Calu3 (cell line): Measurements from ENCODE around the gene ZEB2. TPM values are rescaled to one million over a fixed set of nuclear protein-coding genes. Genes with fewer than 3 reads are reported as not detected.
A peak's percentile ranks its signal among the peaks of the same experiment; 100 is the strongest.

Experiments
- BruUV-seq: library from RNA; stranded (reverse); fragments of 400-500 nt; replicated peaks from 2 replicates; lab custom pipeline; 2021; lab: Mats Ljungman, UMichigan
- CTCF ChIA-PET: fragments of 300-600 bp; sonication (Branson Sonifier 250); formaldehyde crosslinking; loops from one replicate; lab custom pipeline; 2022; ENCODE audit warnings: antibody characterized with exemption; lab: Charles Lee
- DNase-seq: peaks from one replicate; pipeline ENCODE4 v3.0.0; 2022
- H3K27ac Mint-ChIP-seq: one replicate; pipeline ENCODE4 v1.8.0; 2022; ENCODE audit warnings: mixed read lengths; ENCODE audit not compliant: unreplicated experiment
- H3K27me3 Mint-ChIP-seq: one replicate; pipeline ENCODE4 v1.8.0; 2022; ENCODE audit warnings: mixed read lengths; ENCODE audit not compliant: unreplicated experiment
- H3K36me3 Mint-ChIP-seq: one replicate; pipeline ENCODE4 v1.8.0; 2022; ENCODE audit warnings: mild to moderate bottlenecking, moderate library complexity, mixed read lengths; ENCODE audit not compliant: insufficient read depth, unreplicated experiment
- H3K4me1 Mint-ChIP-seq: one replicate; pipeline ENCODE4 v1.8.0; 2022; ENCODE audit warnings: mild to moderate bottlenecking, low read depth, mixed read lengths; ENCODE audit not compliant: unreplicated experiment
- H3K4me3 Mint-ChIP-seq: one replicate; pipeline ENCODE4 v1.8.0; 2022; ENCODE audit warnings: mild to moderate bottlenecking, low read depth, moderate library complexity, mixed read lengths; ENCODE audit not compliant: unreplicated experiment
- H3K9me3 Mint-ChIP-seq: one replicate; pipeline ENCODE4 v1.8.0; 2022; ENCODE audit warnings: low read depth, mixed read lengths; ENCODE audit not compliant: unreplicated experiment
- intact Hi-C: fragments of 100-400 bp; cut with micrococcal nuclease; formaldehyde crosslinking; loops from one replicate; pipeline ENCODE4 v1.10.0; 2022; ENCODE audit not compliant: unreplicated experiment
- total RNA-seq: library from RNA; stranded (reverse); gene quantifications from 2 replicates; pipeline ENCODE4 v1.2.3, GENCODE V29; 2022
- TF ChIP-seq, protein P1 (sequence below): fragments of 200-600 bp; IDR thresholded peaks from one replicate; pipeline ENCODE4 v1.8.0; 2022; ENCODE audit warnings: antibody characterized with exemption; ENCODE audit not compliant: unreplicated experiment

ZEB2 gene
- total RNA-seq, 1 experiment from 2014 or later, result 0.97 TPM

DNA sequence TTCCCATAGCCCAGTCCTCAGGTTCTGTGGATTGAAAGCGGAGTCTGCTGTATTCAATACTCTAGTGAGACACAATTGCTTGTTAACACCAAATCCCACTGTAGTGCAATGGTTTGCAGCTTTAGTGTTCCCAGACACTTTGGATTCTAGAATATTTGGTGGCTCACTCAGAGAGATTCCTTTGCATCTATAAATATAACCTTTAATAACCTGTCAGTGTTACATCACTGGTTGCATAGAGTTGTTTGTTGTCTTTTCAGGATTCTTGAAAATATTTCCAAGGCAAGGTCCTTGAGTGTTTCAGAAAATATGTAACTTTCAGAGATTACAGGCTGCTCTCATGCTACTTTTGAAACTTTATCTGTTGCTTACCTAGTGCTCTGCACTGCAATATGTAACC lies 157.5 kb downstream of the ZEB2 start:
- Mint-ChIP-seq H3K27me3 (no peaks in the 10 kb centered on the region), H3K9me3 (no peaks in the 10 kb centered on the region), H3K4me3 (no peak overlapping the region), H3K4me1 (peaks cover 35% of the 10 kb centered on the region), H3K27ac (no peak overlapping the region), H3K36me3 (no peaks in the 10 kb centered on the region)
- DNase-seq, result no peak
- CTCF ChIA-PET, result interaction anchor here (1.1 kb wide), 1 partner anchor 38 kb away, joined by 3 read pairs; no protein-coding TSS in a partner anchor
- intact Hi-C loops, result no loop called here
- TF ChIP-seq, protein P1, sequence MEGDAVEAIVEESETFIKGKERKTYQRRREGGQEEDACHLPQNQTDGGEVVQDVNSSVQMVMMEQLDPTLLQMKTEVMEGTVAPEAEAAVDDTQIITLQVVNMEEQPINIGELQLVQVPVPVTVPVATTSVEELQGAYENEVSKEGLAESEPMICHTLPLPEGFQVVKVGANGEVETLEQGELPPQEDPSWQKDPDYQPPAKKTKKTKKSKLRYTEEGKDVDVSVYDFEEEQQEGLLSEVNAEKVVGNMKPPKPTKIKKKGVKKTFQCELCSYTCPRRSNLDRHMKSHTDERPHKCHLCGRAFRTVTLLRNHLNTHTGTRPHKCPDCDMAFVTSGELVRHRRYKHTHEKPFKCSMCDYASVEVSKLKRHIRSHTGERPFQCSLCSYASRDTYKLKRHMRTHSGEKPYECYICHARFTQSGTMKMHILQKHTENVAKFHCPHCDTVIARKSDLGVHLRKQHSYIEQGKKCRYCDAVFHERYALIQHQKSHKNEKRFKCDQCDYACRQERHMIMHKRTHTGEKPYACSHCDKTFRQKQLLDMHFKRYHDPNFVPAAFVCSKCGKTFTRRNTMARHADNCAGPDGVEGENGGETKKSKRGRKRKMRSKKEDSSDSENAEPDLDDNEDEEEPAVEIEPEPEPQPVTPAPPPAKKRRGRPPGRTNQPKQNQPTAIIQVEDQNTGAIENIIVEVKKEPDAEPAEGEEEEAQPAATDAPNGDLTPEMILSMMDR, result no peak
- no TSS peak for BruUV-seq

DNA sequence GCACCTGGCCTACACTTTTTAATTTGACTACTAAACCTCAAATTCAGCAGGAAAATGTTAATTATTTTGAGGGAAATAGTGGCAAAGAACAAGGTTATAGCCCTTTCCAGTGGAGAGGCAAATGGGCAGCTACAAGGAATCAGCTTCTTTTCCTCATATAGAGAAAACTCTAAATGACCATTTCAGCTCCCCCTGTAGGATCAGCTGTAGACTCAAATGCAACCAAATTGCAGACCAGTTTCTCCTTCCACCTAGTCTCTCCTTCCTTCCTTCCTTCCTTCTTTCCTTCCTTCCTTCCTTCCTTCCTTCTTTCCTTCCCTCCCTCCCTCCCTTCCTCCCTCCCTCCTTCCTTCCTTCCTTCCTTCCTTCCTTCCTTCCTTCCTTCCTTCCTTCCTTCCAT lies 158.2 kb downstream of the ZEB2 start:
- peaks cover 42% of the 10 kb centered on the region for H3K4me1 Mint-ChIP-seq
- intact Hi-C loops, result no loop called here
- no peak for DNase-seq
- no peak overlapping the region for H3K4me3 Mint-ChIP-seq
- TF ChIP-seq, protein P1, result no peak
- H3K36me3 Mint-ChIP-seq, result no peaks in the 10 kb centered on the region
- no peaks in the 10 kb centered on the region for H3K27me3 Mint-ChIP-seq
- no peak overlapping the region for H3K27ac Mint-ChIP-seq
- no peaks in the 10 kb centered on the region for H3K9me3 Mint-ChIP-seq
- no TSS peak for BruUV-seq
- CTCF ChIA-PET, result interaction anchor here (0.6 to 1.1 kb wide), 2 partner anchors 17 to 37 kb away, joined by 3 read pairs; no protein-coding TSS in a partner anchor

DNA sequence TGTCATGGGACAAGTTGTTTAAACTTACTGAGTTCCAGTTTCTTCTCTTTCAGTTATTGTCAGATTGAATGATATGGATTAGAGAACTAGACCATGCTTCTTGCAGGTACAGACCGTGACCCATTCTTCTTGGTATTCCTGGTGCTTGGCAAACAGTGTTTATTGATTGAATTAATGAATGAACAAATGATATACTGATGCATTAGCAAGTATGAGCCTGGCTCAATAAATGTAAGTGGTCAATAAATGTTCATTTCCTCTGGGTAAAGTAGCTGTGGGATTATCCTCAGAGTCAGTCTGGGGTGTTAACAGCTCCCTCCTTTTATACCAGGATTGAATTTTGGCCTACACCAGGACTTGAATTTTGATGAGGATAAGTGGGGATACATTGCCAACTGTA lies 160.2 kb downstream of the ZEB2 start:
- Mint-ChIP-seq H3K36me3 (no peaks in the 10 kb centered on the region), H3K27ac (no peak overlapping the region), H3K9me3 (no peaks in the 10 kb centered on the region), H3K4me3 (no peak overlapping the region), H3K27me3 (no peaks in the 10 kb centered on the region), H3K4me1 (peaks cover 32% of the 10 kb centered on the region)
- TF ChIP-seq, protein P1, result no peak
- no peak for DNase-seq
- intact Hi-C loops, result no loop called here
- CTCF ChIA-PET, result no interaction called here
- no TSS peak for BruUV-seq

DNA sequence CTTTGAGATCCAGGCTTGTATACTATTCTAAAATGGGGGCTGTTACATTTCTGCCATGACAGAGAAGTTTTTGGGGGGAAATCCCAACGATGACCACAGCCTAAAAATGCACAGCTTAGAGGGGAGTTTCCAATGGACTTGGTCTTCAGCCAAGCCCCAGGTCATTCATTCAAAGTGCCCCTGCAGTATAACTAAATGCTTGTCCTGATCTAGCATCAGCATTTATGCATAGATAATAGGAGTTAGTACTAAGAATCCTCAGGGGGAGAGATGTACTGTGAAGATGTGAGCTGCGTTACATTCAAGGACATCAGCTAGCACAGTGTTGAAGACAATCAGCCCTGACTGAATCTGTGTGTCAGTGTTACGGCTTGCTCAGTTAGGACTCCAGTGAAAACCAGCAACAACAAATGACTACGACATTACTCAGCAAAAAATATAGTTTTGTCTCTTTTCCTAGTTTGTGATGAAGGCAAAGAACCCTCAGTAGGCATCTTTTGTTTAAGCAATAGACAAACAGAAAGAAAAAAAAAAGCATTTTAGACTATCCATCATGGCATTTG lies 160.9 kb downstream of the ZEB2 start:
- H3K4me3 Mint-ChIP-seq, result no peak overlapping the region
- TF ChIP-seq, protein P1, result no peak
- no peaks in the 10 kb centered on the region for H3K9me3 Mint-ChIP-seq
- no peaks in the 10 kb centered on the region for H3K36me3 Mint-ChIP-seq
- DNase-seq, result no peak
- H3K4me1 Mint-ChIP-seq, result peaks cover 26% of the 10 kb centered on the region
- no peaks in the 10 kb centered on the region for H3K27me3 Mint-ChIP-seq
- peak overlapping the region; percentile 74 for H3K27ac Mint-ChIP-seq
- no TSS peak for BruUV-seq
- CTCF ChIA-PET, result no interaction called here
- intact Hi-C loops, result no loop called here
